Natural killer cell (primary cell): ENCODE results near the gene KLHDC10. TPM values are rescaled to one million over a fixed set of nuclear protein-coding genes. Genes with fewer than 3 reads are reported as not detected.

Source experiments
- ATAC-seq, 3 donors: fragments of 150-1000 bp in 2 of 3; fragments of 200-7000 bp in 1 of 3; cut with Tn5 transposase; 1 replicate in 1 of 3; 2 replicates in 2 of 3; pipeline ENCODE4 v1.10.0; 2021; ENCODE audit warnings: mild to moderate bottlenecking in 2 of 3, moderate library complexity in 2 of 3
- DNase-seq, 2 donors: peaks; one replicate each; pipeline versions ENCODE4 v3.0.0 to v3.0.0-alpha.2; 2013 to 2021; ENCODE audit warnings: mixed read lengths in 1 of 2
- H3K27ac ChIP-seq: one replicate; pipeline ENCODE4 v1.5.1; 2013; ENCODE audit warnings: mild to moderate bottlenecking, low read length
- H3K27me3 ChIP-seq: one replicate; pipeline ENCODE4 v1.6.1; 2013; ENCODE audit warnings: low read length; ENCODE audit not compliant: control insufficient read depth, insufficient read depth
- H3K36me3 ChIP-seq: one replicate; pipeline ENCODE4 v1.6.1; 2013; ENCODE audit warnings: low read length; ENCODE audit not compliant: control insufficient read depth, insufficient read depth
- H3K4me1 ChIP-seq: one replicate; pipeline ENCODE4 v1.6.1; 2013; ENCODE audit warnings: low read length; ENCODE audit not compliant: control insufficient read depth, insufficient read depth
- H3K4me3 ChIP-seq: one replicate; pipeline ENCODE4 v1.5.1; 2013; ENCODE audit warnings: low read length
- H3K9me3 ChIP-seq: one replicate; pipeline ENCODE4 v1.6.1; 2013; ENCODE audit warnings: low read length; ENCODE audit not compliant: control insufficient read depth, insufficient read depth
- H3K27ac Mint-ChIP-seq, 2 donors: one replicate each; pipeline ENCODE4 v1.8.0; 2022; ENCODE audit warnings: mild to moderate bottlenecking in 2 of 2, mixed read lengths in 2 of 2, moderate library complexity in 1 of 2
- H3K27me3 Mint-ChIP-seq, 2 donors: one replicate each; pipeline ENCODE4 v1.8.0; 2022; ENCODE audit warnings: low read depth in 2 of 2, mixed read lengths in 2 of 2
- H3K36me3 Mint-ChIP-seq: one replicate; pipeline ENCODE4 v1.8.0; 2022; ENCODE audit warnings: mixed read lengths
- H3K4me1 Mint-ChIP-seq, 2 donors: one replicate each; pipeline ENCODE4 v1.8.0; 2022; ENCODE audit warnings: mixed read lengths in 2 of 2
- H3K4me3 Mint-ChIP-seq: one replicate; pipeline ENCODE4 v1.8.0; 2022; ENCODE audit warnings: mild to moderate bottlenecking, moderate library complexity, mixed read lengths
- H3K9me3 Mint-ChIP-seq, 2 donors: one replicate each; pipeline ENCODE4 v1.8.0; 2022; ENCODE audit warnings: mixed read lengths in 2 of 2
- CTCF ChIP-seq: fragments of 200-600 bp; IDR thresholded peaks from one replicate; pipeline ENCODE4 v1.8.0; 2022; ENCODE audit warnings: antibody characterized with exemption
- WGBS: methylation state at CpG from one replicate; pipeline ENCODE4 v1.1.7; 2013; ENCODE audit warnings: missing lambda C conversion rate; ENCODE audit not compliant: insufficient coverage; 5-methylcytosine and 5-hydroxymethylcytosine counted together
- intact Hi-C: fragments of 100-400 bp; cut with micrococcal nuclease; formaldehyde crosslinking; loops from one replicate; pipeline ENCODE4 v1.14.2; 2022
- total RNA-seq, 4 donors: library from RNA; stranded (reverse); fragments of 120-200 nt in 1 of 4; gene quantifications; one replicate each; pipeline versions ENCODE4 v1.2.3 to v1.2.4, GENCODE V29; 2013 to 2022

Gene KLHDC10
- total RNA-seq, 3 donors from 2014 or later (not counting 1 experiment from before 2014, with no cell fraction given) = 13.6 to 23.2 (median 21.9) TPM

- no peak for ATAC-seq
- Mint-ChIP-seq H3K4me1 (peaks cover 37 to 43% of the 10 kb centered on the region in 2 donors), H3K27ac (peak overlapping the region; percentile 90 to 95), H3K27me3 (peaks cover 0 to 3% of the 10 kb centered on the region in 2 donors), H3K9me3 (no peaks in the 10 kb centered on the region), H3K4me3 (peak overlapping the region; percentile 97), H3K36me3 (no peaks in the 10 kb centered on the region)
- peak overlapping the region; percentile 74 for H3K27ac ChIP-seq
- peaks cover 11% of the 10 kb centered on the region for H3K4me1 ChIP-seq
- TF ChIP-seq CTCF = no peak
- WGBS = 86% methylated on average over 6 of the region's 7 CpGs
- H3K4me3 ChIP-seq = peak overlapping the region; percentile 53
- no peak for DNase-seq
- H3K9me3 ChIP-seq = no peaks in the 10 kb centered on the region
- H3K36me3 ChIP-seq = no peaks in the 10 kb centered on the region
- H3K27me3 ChIP-seq = no peaks in the 10 kb centered on the region
- intact Hi-C loops = no loop called here
Measured at GRCh38 chr7:130069179-130069977, 956 bp upstream of the KLHDC10 start.

DNA sequence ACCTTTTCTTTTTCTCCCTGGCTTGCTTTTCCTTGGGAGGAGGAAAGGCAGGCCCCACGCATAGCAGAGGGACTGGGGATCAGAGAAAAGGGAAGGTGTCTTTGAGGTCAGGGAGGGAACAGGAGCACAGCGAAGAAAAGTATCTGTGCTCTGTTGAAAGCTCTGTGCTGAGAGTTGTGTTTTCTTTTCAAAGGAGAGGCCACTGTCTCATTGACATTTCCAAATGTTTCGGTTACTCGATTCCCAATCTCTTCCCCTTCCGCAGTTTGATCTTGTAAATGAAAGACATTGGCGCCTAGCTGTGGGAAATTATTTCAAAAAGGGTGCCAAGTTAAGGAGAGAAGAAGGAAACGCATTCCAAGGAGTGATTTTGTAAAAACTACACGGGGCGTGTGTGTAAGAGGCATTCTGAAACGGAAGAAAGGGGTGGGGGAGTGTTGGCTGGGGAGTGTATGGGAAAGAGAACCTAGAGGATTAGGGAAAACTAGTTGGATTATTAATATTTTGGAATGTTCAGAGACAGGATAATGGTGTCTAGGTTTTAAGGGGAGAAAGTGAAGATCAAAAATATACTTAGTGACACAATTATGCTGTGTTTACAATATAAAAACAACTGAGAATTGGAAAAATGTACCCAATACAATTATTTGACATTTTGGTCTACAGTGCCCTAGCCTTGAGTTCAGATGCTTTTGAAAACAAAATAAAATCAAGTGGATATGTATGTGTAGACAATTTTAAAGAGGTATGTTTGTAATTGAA is 708 bp downstream of the KLHDC10 start:
- Histone ChIP-seq H3K27me3 (no peaks in the 10 kb centered on the region), H3K9me3 (no peaks in the 10 kb centered on the region), H3K36me3 (no peaks in the 10 kb centered on the region), H3K4me3 (peak overlapping the region; percentile 53), H3K4me1 (peaks cover 11% of the 10 kb centered on the region), H3K27ac (peak overlapping the region; percentile 74)
- H3K27me3 Mint-ChIP-seq = peaks cover 0 to 3% of the 10 kb centered on the region in 2 donors
- intact Hi-C loops = loop anchor here (5.0 kb wide), 3 partner anchors 71 to 596 kb away; partner anchors contain the start of genes COPG2, SSMEM1 and TMEM209
- ATAC-seq (no peak), DNase-seq (peak in 1 of 2 donors; percentile 13)
- H3K27ac Mint-ChIP-seq = peak overlapping the region; percentile 90 to 95
- H3K9me3 Mint-ChIP-seq = no peaks in the 10 kb centered on the region
- WGBS = under 1% methylated on average over 10 of the region's 10 CpGs
- peak overlapping the region; percentile 97 for H3K4me3 Mint-ChIP-seq
- H3K36me3 Mint-ChIP-seq = no peaks in the 10 kb centered on the region
- TF ChIP-seq CTCF = no peak
- peaks cover 43 to 50% of the 10 kb centered on the region in 2 donors for H3K4me1 Mint-ChIP-seq

DNA sequence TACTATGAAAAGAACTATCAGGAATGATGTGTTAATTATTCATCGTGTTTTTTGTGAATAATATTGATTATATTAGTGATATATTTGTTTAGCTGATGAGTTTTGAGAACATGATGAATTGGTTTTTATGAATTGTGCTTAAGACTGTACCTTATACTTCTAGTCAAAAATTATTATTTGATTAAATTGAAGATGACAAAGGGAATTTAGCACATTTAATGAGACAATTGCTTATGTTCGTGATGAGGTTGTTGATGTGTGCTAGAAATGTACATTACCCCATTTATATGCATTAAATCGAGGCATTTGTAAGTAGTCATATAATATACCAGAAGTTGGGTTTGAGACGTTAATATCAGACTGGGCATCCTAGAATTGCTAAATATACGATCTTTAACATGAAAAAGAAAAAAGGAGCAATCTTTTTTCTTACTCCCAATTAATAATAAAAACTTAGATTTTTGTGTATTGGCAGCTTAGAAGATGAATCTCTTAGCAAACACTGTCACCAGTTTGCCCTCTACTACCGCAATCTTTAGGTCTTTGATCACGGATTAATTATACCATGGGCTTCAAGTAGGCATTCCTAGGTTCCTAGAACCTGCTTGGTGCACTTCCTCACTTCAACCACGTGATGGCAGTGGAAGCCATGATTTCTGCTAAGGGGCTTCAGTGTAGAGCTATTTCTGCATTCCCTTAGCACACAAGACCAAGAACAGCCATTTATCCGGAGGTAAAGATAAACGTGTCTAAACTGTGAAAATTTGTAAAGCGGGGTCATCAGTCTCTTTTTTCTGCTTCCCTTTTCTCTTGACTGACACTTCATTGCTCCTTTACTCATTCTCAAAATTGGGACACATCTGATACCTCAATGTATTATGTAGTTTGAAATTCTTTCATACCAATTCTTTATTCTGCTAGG is 1.6 kb downstream of the KLHDC10 start:
- no peaks in the 10 kb centered on the region for H3K9me3 ChIP-seq
- Mint-ChIP-seq H3K9me3 (no peaks in the 10 kb centered on the region), H3K4me1 (peaks cover 43 to 50% of the 10 kb centered on the region in 2 donors), H3K4me3 (peak overlapping the region; percentile 97), H3K36me3 (no peaks in the 10 kb centered on the region), H3K27ac (peak overlapping the region in 1 of 2 donors; percentile 95), H3K27me3 (peaks cover 0 to 3% of the 10 kb centered on the region in 2 donors)
- H3K36me3 ChIP-seq = no peaks in the 10 kb centered on the region
- peak; percentile 84 for TF ChIP-seq CTCF
- H3K4me3 ChIP-seq = no peak overlapping the region
- 0% methylated on average over 6 of the region's 11 CpGs for WGBS
- intact Hi-C loops = loop anchor here (1.0 to 5.0 kb wide), 5 partner anchors 70 to 760 kb away; partner anchors contain the start of genes COPG2, SSMEM1 and TMEM209
- H3K4me1 ChIP-seq = peaks cover 11% of the 10 kb centered on the region
- peak; percentile 38 to 55 (median 46) for ATAC-seq
- no peak overlapping the region for H3K27ac ChIP-seq
- DNase-seq = peak; percentile 38 to 86
- H3K27me3 ChIP-seq = no peaks in the 10 kb centered on the region
